H9 (cell line): ENCODE results near the gene TPSB2. TPM values are rescaled to one million over a fixed set of nuclear protein-coding genes. Genes with fewer than 3 reads are reported as not detected.

ENCODE experiments used
- DNase-seq: peaks from one replicate; pipeline ENCODE4 v3.0.0-alpha.2; 2017
- H2AFZ ChIP-seq: one replicate; pipeline ENCODE4 v1.6.1; 2013; ENCODE audit warnings: mild to moderate bottlenecking, low read length, control low read depth, moderate library complexity
- H2AK5ac ChIP-seq: 2 replicates; pipeline ENCODE4 v1.6.1; 2013; ENCODE audit warnings: low read length, control low read depth, mixed read lengths; ENCODE audit not compliant: insufficient read length
- H2BK120ac ChIP-seq: one replicate; pipeline ENCODE4 v1.6.1; 2013; ENCODE audit warnings: low read depth, mild to moderate bottlenecking, low read length, control low read depth, inconsistent platforms; ENCODE audit not compliant: poor library complexity, severe bottlenecking
- H2BK12ac ChIP-seq: 2 replicates; pipeline ENCODE4 v1.6.1; 2013; ENCODE audit warnings: low read length, control low read depth, mixed read lengths, low read depth; ENCODE audit not compliant: insufficient read length
- H2BK15ac ChIP-seq: 2 replicates; pipeline ENCODE4 v1.6.1; 2013; ENCODE audit warnings: low read depth, low read length, control low read depth
- H2BK20ac ChIP-seq: one replicate; pipeline ENCODE4 v1.6.1; 2013; ENCODE audit warnings: low read depth, mild to moderate bottlenecking, low read length, control low read depth, inconsistent platforms; ENCODE audit not compliant: poor library complexity, severe bottlenecking
- H2BK5ac ChIP-seq: 2 replicates; pipeline ENCODE4 v1.6.1; 2013; ENCODE audit warnings: low read length, control low read depth, mixed read lengths; ENCODE audit not compliant: insufficient read length
- H3K14ac ChIP-seq: 2 replicates; pipeline ENCODE4 v1.6.1; 2013; ENCODE audit warnings: low read length, control low read depth; ENCODE audit not compliant: insufficient read depth
- H3K18ac ChIP-seq: 2 replicates; pipeline ENCODE4 v1.6.1; 2013; ENCODE audit warnings: low read depth, mild to moderate bottlenecking, mixed read lengths, low read length, control low read depth; ENCODE audit not compliant: insufficient read length
- H3K23ac ChIP-seq: 2 replicates; pipeline ENCODE4 v1.6.1; 2013; ENCODE audit warnings: low read length, control low read depth, mixed read lengths, low read depth; ENCODE audit not compliant: insufficient read length
- H3K23me2 ChIP-seq: 2 replicates; pipeline ENCODE4 v1.6.1; 2013; ENCODE audit warnings: low read depth, mild to moderate bottlenecking, mixed read lengths, low read length, control low read depth; ENCODE audit not compliant: insufficient read length, poor library complexity, severe bottlenecking
- H3K27ac ChIP-seq: 2 replicates; pipeline ENCODE4 v1.5.1; 2013; ENCODE audit warnings: low read length, control low read depth, mixed read lengths, low read depth; ENCODE audit not compliant: insufficient read length
- H3K27me3 ChIP-seq: 2 replicates; pipeline ENCODE4 v1.6.1; 2013; ENCODE audit warnings: low read length, control low read depth, inconsistent platforms; ENCODE audit not compliant: insufficient read depth
- H3K4ac ChIP-seq: 2 replicates; pipeline ENCODE4 v1.6.1; 2013; ENCODE audit warnings: low read depth, mild to moderate bottlenecking, control low read depth, inconsistent platforms, low read length, moderate library complexity
- H3K4me1 ChIP-seq: 2 replicates; pipeline ENCODE4 v1.6.1; 2013; ENCODE audit warnings: low read length, control low read depth, inconsistent platforms; ENCODE audit not compliant: insufficient read depth
- H3K4me2 ChIP-seq: 2 replicates; pipeline ENCODE4 v1.6.1; 2013; ENCODE audit warnings: low read length, control low read depth, mixed read lengths; ENCODE audit not compliant: insufficient read length, insufficient read depth
- H3K56ac ChIP-seq: 2 replicates; pipeline ENCODE4 v1.6.1; 2013; ENCODE audit warnings: low read depth, mild to moderate bottlenecking, mixed read lengths, low read length, control low read depth; ENCODE audit not compliant: insufficient read length
- H3K79me1 ChIP-seq: 2 replicates; pipeline ENCODE4 v1.6.1; 2013; ENCODE audit warnings: low read depth, mild to moderate bottlenecking, moderate library complexity, low read length, control low read depth, inconsistent platforms; ENCODE audit not compliant: insufficient read depth, poor library complexity, severe bottlenecking
- H3K79me2 ChIP-seq: 2 replicates; pipeline ENCODE4 v1.6.1; 2013; ENCODE audit warnings: low read length, control low read depth, inconsistent platforms; ENCODE audit not compliant: insufficient read depth
- H3K9ac ChIP-seq: 2 replicates; pipeline ENCODE4 v1.6.1; 2013; ENCODE audit warnings: low read length, control low read depth, mixed read lengths; ENCODE audit not compliant: insufficient read length; ENCODE audit errors: extremely low read depth
- H3K9me3 ChIP-seq: one replicate; pipeline ENCODE4 v1.6.1; 2013; ENCODE audit warnings: low read depth, low read length, inconsistent platforms; ENCODE audit not compliant: control insufficient read depth
- H3T11ph ChIP-seq: one replicate; pipeline ENCODE4 v1.6.1; 2013; ENCODE audit warnings: mild to moderate bottlenecking, low read length, control low read depth, inconsistent platforms
- H4K20me1 ChIP-seq: one replicate; pipeline ENCODE4 v1.6.1; 2013; ENCODE audit not compliant: control insufficient read depth, insufficient read length, insufficient read depth
- H4K5ac ChIP-seq: 2 replicates; pipeline ENCODE4 v1.6.1; 2013; ENCODE audit warnings: low read depth, mild to moderate bottlenecking, mixed read lengths, low read length, control low read depth; ENCODE audit not compliant: insufficient read length
- H4K8ac ChIP-seq: replicated peaks from 2 replicates; pipeline ENCODE4 v1.6.1; 2013; ENCODE audit warnings: low read length, control low read depth, mixed read lengths, low read depth; ENCODE audit not compliant: insufficient read length
- H4K91ac ChIP-seq: 2 replicates; pipeline ENCODE4 v1.6.1; 2013; ENCODE audit warnings: low read depth, mild to moderate bottlenecking, moderate library complexity, mixed read lengths, low read length, control low read depth; ENCODE audit not compliant: insufficient read length
- H3K27ac Mint-ChIP-seq, 3 experiments: 2 replicates in 2 of 3; 3 replicates in 1 of 3; pipeline ENCODE4 v1.8.0; 2020 to 2021; ENCODE audit warnings: mixed read lengths in 3 of 3, mild to moderate bottlenecking in 1 of 3, moderate library complexity in 1 of 3
- H3K27me3 Mint-ChIP-seq: 2 replicates; pipeline ENCODE4 v1.8.0; 2021; ENCODE audit warnings: low read depth, mild to moderate bottlenecking, moderate library complexity, mixed read lengths
- H3K36me3 Mint-ChIP-seq, 3 experiments: 2 replicates in 2 of 3; 3 replicates in 1 of 3; pipeline ENCODE4 v1.8.0; 2020 to 2021; ENCODE audit warnings: low read depth in 3 of 3, mixed read lengths in 3 of 3; ENCODE audit not compliant: insufficient read depth in 1 of 3
- H3K4me1 Mint-ChIP-seq, 2 experiments: 2 replicates each; pipeline ENCODE4 v1.8.0; 2020; ENCODE audit warnings: mixed read lengths in 2 of 2
- H3K4me3 Mint-ChIP-seq, 2 experiments: 2 replicates in 1 of 2; 3 replicates in 1 of 2; pipeline ENCODE4 v1.8.0; 2020 to 2021; ENCODE audit warnings: mild to moderate bottlenecking in 2 of 2, mixed read lengths in 2 of 2, moderate library complexity in 1 of 2
- H3K9me3 Mint-ChIP-seq, 2 experiments: 2 replicates in 1 of 2; 3 replicates in 1 of 2; pipeline ENCODE4 v1.8.0; 2020; ENCODE audit warnings: mild to moderate bottlenecking in 2 of 2, mixed read lengths in 2 of 2, moderate library complexity in 1 of 2
- CTCF ChIP-seq: fragments of 200-600 bp; sonication (generic); conservative IDR thresholded peaks from 3 replicates; pipeline ENCODE4 v1.8.0; 2021; ENCODE audit warnings: antibody characterized with exemption, mild to moderate bottlenecking
- WGBS: extraction: QIAGEN DNeasy Blood & Tissue Kit; methylation state at CpG from one replicate; pipeline ENCODE4 v1.1.7; 2013; ENCODE audit warnings: missing lambda C conversion rate, low lambda C conversion rate, mixed read lengths; ENCODE audit not compliant: insufficient read length; ENCODE audit errors: extremely low coverage; 5-methylcytosine and 5-hydroxymethylcytosine counted together
- total RNA-seq: library from RNA; stranded (reverse); gene quantifications from 2 replicates; pipeline ENCODE4 v1.2.1, GENCODE V29; 2021

TPSB2 gene
- total RNA-seq, 1 experiment from 2014 or later, result not detected

- Histone ChIP-seq H2BK5ac (no peak overlapping the region), H2BK12ac (no peak overlapping the region), H2BK15ac (no peak overlapping the region), H3K23me2 (peaks cover 2% of the 10 kb centered on the region), H4K5ac (no peak overlapping the region), H3K79me1 (no peaks in the 10 kb centered on the region), H3K14ac (no peak overlapping the region; the same call in 1 of the 2 replicates), H2AFZ (no peak overlapping the region), H3K27me3 (no peaks in the 10 kb centered on the region), H2BK20ac (no peak overlapping the region), H4K20me1 (no peaks in the 10 kb centered on the region), H3T11ph (no peak overlapping the region), H2AK5ac (no peak overlapping the region), H3K79me2 (no peaks in the 10 kb centered on the region), H4K91ac (no peak overlapping the region), H3K9ac (no peak overlapping the region), H4K8ac (no peak overlapping the region), H3K27ac (no peak overlapping the region), H3K9me3 (no peaks in the 10 kb centered on the region), H3K4ac (no peak overlapping the region), H3K23ac (no peak overlapping the region), H3K4me1 (no peaks in the 10 kb centered on the region), H2BK120ac (no peak overlapping the region), H3K4me2 (no peak overlapping the region), H3K56ac (no peak overlapping the region), H3K18ac (no peak overlapping the region)
- H3K9me3 Mint-ChIP-seq, result no peaks in the 10 kb centered on the region
- H3K27me3 Mint-ChIP-seq, result no peaks in the 10 kb centered on the region
- peaks cover 0 to 13% of the 10 kb centered on the region in 2 experiments; a peak in 2 of 4 replicates for H3K4me1 Mint-ChIP-seq
- no CpG with 5 or more reads among the region's 39 CpGs for WGBS
- H3K4me3 Mint-ChIP-seq, result no peak overlapping the region; a peak in 1 of 5 replicates
- peaks cover 0 to 8% (median 7%) of the 10 kb centered on the region in 3 experiments; a peak in 3 of 7 replicates for H3K36me3 Mint-ChIP-seq
- peak overlapping the region in 1 of 3 experiments; percentile 44; a peak in 2 of 7 replicates for H3K27ac Mint-ChIP-seq
- peak; percentile 42 for TF ChIP-seq CTCF
- DNase-seq, result no peak
Measured at GRCh38 chr16:1181404-1182315, 48.3 kb downstream of the TPSB2 start.
